Right renal pelvis (tissue), 4 donors: ENCODE results near the gene SIPA1. TPM values are rescaled to one million over a fixed set of nuclear protein-coding genes. Genes with fewer than 3 reads are reported as not detected.
"Not testable (repeated sequence)": the region's sequence is repeated elsewhere in the genome, so short reads cannot be mapped to it uniquely, and the experiment has no call there.

Experiments used
- DNase-seq, 4 donors: peaks; one replicate each; pipeline ENCODE4 v3.0.0-alpha.2; 2013; ENCODE audit warnings: low read depth in 4 of 4, low spot score in 3 of 4, missing footprints in 1 of 4
- polyA plus RNA-seq, 4 donors: library from polyadenylated mRNA; unstranded; fragments of 120-200 nt; gene quantifications; one replicate each; pipeline ENCODE4 v1.2.1, GENCODE V29; 2013; ENCODE audit not compliant: insufficient read length in 4 of 4

Gene SIPA1
- polyA plus RNA-seq, 4 donors, result 26.9 to 40.3 (median 30.2) TPM

GRCh38 chr11:65655570-65656332 is 17.9 kb downstream of the SIPA1 start:
- no peak for DNase-seq

GRCh38 chr11:65657426-65657825 is 19.5 kb downstream of the SIPA1 start:
- DNase-seq, result no peak

GRCh38 chr11:65658174-65659021 is 20.5 kb downstream of the SIPA1 start:
- DNase-seq, result no peak

- no peak for DNase-seq
Observed at GRCh38 chr11:65660038-65660437, 22.1 kb downstream of the SIPA1 start.

GRCh38 chr11:65660908-65661307 is 23.0 kb downstream of the SIPA1 start:
- not testable (repeated sequence) for DNase-seq

- no peak for DNase-seq
Observed at GRCh38 chr11:65661599-65662246, 23.8 kb downstream of the SIPA1 start.

GRCh38 chr11:65662247-65662798 is 24.4 kb downstream of the SIPA1 start:
- DNase-seq, result no peak

- peak; percentile 83 to 84 (median 84) for DNase-seq
Observed at GRCh38 chr11:65662799-65663638, 25.1 kb downstream of the SIPA1 start, which contains the start of gene RELA. Gene RELA (minus strand): TSS chr11:65662916. CDS start chr11:65662832, 84 bp downstream.

GRCh38 chr11:65663639-65664200 is 25.8 kb downstream of the SIPA1 start:
- peak in 2 of 4 donors; percentile 39 to 43 for DNase-seq

- no peak for DNase-seq
Observed at GRCh38 chr11:65672180-65672860, 34.4 kb downstream of the SIPA1 start.

GRCh38 chr11:65672982-65673381 is 35.1 kb downstream of the SIPA1 start:
- no peak for DNase-seq

GRCh38 chr11:65680192-65680743 is 42.4 kb downstream of the SIPA1 start:
- no peak for DNase-seq

GRCh38 chr11:65683480-65683879 is 45.6 kb downstream of the SIPA1 start:
- DNase-seq, result not testable (repeated sequence)

- no peak for DNase-seq
Observed at GRCh38 chr11:65685981-65686380, 48.1 kb downstream of the SIPA1 start.

- DNase-seq, result not testable (repeated sequence)
Observed at GRCh38 chr11:65691847-65692246, 53.9 kb downstream of the SIPA1 start.

GRCh38 chr11:65692367-65692766 is 54.5 kb downstream of the SIPA1 start:
- no peak for DNase-seq

- DNase-seq, result peak in 2 of 4 donors; percentile 12 to 18
Observed at GRCh38 chr11:65695459-65696241, 57.7 kb downstream of the SIPA1 start.
